Thoracic aorta (tissue), 2 donors: ENCODE data around the gene VWA5B1. TPM values are rescaled to one million over a fixed set of nuclear protein-coding genes. Genes with fewer than 3 reads are reported as not detected.

Source experiments
- ATAC-seq: fragments of 150-250 bp; one replicate; pipeline ENCODE4 v1.8.0; 2017; ENCODE audit warnings: low read depth; ENCODE audit not compliant: insufficient number of reproducible peaks, low FRiP score
- DNase-seq: peaks from one replicate; pipeline ENCODE4 v3.0.0-alpha.2; 2020; ENCODE audit warnings: low spot score
- H3K27ac ChIP-seq, 2 donors: fragments of 200-600 bp; sonication (generic); 1 replicate in 1 of 2; 2 replicates in 1 of 2; pipeline ENCODE4 v1.5.1; 2016; ENCODE audit warnings: mild to moderate bottlenecking in 2 of 2, moderate library complexity in 2 of 2
- H3K27me3 ChIP-seq: fragments of 200-600 bp; sonication (generic); replicated peaks from 2 replicates; pipeline ENCODE4 v1.6.0; 2016; ENCODE audit warnings: mild to moderate bottlenecking; ENCODE audit not compliant: insufficient read depth
- H3K36me3 ChIP-seq: fragments of 200-600 bp; sonication (generic); one replicate; pipeline ENCODE4 v1.5.1; 2016
- H3K4me1 ChIP-seq, 2 donors: fragments of 200-600 bp; sonication (generic); 1 replicate in 1 of 2; 2 replicates in 1 of 2; pipeline versions ENCODE4 v1.5.1 to v1.6.0; 2016; ENCODE audit warnings: low read depth in 2 of 2, mild to moderate bottlenecking in 1 of 2; ENCODE audit not compliant: control insufficient read depth in 1 of 2
- H3K4me3 ChIP-seq: fragments of 200-600 bp; sonication (generic); 2 replicates; pipeline ENCODE4 v1.5.1; 2016; ENCODE audit warnings: mild to moderate bottlenecking
- H3K9me3 ChIP-seq: fragments of 200-600 bp; sonication (generic); 2 replicates; pipeline ENCODE4 v1.5.1; 2016
- CTCF ChIP-seq: fragments of 200-600 bp; sonication (generic); IDR thresholded peaks from one replicate; pipeline ENCODE4 v1.5.1; 2019; ENCODE audit warnings: antibody characterized with exemption
- total RNA-seq, 2 donors: library from RNA; depleted of rRNA; stranded (reverse); fragments of >200 nt; gene quantifications; one replicate each; pipeline versions ENCODE4 v1.1.0 to v1.2.3, GENCODE V29; 2016

Gene VWA5B1
- total RNA-seq, 2 donors from 2014 or later = not detected

GRCh38 chr1:20276485-20277159 is 14.1 kb upstream of the VWA5B1 start:
- Histone ChIP-seq H3K4me1 (no peaks in the 10 kb centered on the region), H3K27ac (no peak overlapping the region), H3K36me3 (no peaks in the 10 kb centered on the region), H3K9me3 (no peaks in the 10 kb centered on the region), H3K4me3 (no peak overlapping the region), H3K27me3 (no peaks in the 10 kb centered on the region)
- DNase-seq (no peak), ATAC-seq (no peak)
- TF ChIP-seq CTCF = no peak

DNA sequence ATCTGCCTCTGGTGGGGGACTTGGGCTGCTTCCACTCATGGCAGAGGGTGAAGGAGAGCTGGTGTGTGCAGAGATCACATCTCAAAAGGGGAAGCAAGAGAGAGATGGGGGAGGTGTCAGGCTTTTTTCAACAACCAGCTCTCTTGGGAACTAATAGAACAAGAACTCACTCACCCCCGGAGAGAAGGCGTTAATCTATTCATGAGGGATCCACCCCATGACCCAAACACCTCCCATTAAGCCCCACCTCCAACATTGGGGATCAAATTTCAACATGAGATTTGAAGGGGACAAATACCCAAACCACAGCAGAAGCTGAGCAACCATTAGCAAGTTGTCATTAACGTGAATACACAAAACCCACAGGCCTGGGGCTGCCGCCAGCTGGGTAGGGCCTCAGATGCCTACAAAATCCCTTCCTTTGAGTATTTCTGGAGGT is 12.0 kb upstream of the VWA5B1 start:
- DNase-seq = no peak
- no peak for TF ChIP-seq CTCF
- Histone ChIP-seq H3K36me3 (no peaks in the 10 kb centered on the region), H3K27ac (no peak overlapping the region), H3K9me3 (no peaks in the 10 kb centered on the region), H3K4me1 (no peaks in the 10 kb centered on the region), H3K4me3 (no peak overlapping the region), H3K27me3 (no peaks in the 10 kb centered on the region)
- ATAC-seq = no peak

DNA sequence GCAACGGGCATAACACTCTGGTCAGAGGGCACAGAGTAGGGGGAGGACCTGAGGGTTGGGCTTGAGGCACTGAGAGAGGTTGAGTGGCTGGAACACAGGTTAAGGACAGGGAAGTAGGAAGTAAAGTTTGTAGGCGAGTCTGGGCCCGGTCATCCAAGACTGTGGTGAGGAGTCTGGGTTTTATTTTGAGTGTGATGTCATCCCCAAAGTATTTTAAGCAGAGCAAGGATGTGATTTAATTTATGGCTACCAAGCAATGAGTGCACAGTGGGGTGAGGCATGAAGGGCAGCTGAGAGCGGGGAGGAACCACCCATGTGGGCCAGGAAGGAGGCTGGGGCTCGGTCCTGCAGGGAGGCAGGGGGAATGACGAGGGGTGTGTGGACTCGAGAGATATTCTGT is 11.2 kb upstream of the VWA5B1 start:
- Histone ChIP-seq H3K9me3 (no peaks in the 10 kb centered on the region), H3K4me3 (no peak overlapping the region), H3K27ac (no peak overlapping the region), H3K27me3 (no peaks in the 10 kb centered on the region), H3K36me3 (no peaks in the 10 kb centered on the region), H3K4me1 (no peaks in the 10 kb centered on the region)
- ATAC-seq = no peak
- no peak for DNase-seq
- TF ChIP-seq CTCF = no peak

DNA sequence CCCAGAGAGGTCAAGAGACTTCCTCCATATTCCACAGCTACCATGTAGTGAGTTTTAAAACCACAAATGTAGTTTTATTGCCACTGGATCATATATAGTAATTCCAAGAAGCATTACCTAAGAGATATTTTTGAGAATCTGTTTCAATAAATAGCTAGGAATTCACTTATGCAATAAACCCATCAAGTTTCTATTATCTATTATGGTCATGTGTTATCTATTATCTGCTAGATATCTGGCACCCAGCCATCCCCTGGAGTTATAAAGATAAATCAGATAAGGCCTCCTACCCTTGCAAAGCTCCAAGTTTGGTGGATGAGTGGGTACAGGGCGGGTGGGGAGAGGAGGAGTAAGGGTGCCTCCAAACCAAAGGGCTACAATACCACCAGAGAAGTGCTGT is 10.3 kb upstream of the VWA5B1 start:
- DNase-seq (no peak), ATAC-seq (no peak)
- Histone ChIP-seq H3K4me3 (no peak overlapping the region), H3K36me3 (no peaks in the 10 kb centered on the region), H3K9me3 (no peaks in the 10 kb centered on the region), H3K4me1 (no peaks in the 10 kb centered on the region), H3K27me3 (no peaks in the 10 kb centered on the region), H3K27ac (no peak overlapping the region)
- TF ChIP-seq CTCF = no peak

GRCh38 chr1:20280906-20281305 is 9.8 kb upstream of the VWA5B1 start:
- DNase-seq = no peak
- Histone ChIP-seq H3K27me3 (no peaks in the 10 kb centered on the region), H3K4me1 (no peaks in the 10 kb centered on the region), H3K27ac (no peak overlapping the region), H3K4me3 (no peak overlapping the region), H3K36me3 (no peaks in the 10 kb centered on the region), H3K9me3 (no peaks in the 10 kb centered on the region)
- no peak for TF ChIP-seq CTCF
- ATAC-seq = no peak
